ENCODE results near the gene NRG3.

GRCh38 chr10:82319562-82319961, 444.6 kb downstream of the NRG3 start:
- TF ChIP-seq, protein P1, sequence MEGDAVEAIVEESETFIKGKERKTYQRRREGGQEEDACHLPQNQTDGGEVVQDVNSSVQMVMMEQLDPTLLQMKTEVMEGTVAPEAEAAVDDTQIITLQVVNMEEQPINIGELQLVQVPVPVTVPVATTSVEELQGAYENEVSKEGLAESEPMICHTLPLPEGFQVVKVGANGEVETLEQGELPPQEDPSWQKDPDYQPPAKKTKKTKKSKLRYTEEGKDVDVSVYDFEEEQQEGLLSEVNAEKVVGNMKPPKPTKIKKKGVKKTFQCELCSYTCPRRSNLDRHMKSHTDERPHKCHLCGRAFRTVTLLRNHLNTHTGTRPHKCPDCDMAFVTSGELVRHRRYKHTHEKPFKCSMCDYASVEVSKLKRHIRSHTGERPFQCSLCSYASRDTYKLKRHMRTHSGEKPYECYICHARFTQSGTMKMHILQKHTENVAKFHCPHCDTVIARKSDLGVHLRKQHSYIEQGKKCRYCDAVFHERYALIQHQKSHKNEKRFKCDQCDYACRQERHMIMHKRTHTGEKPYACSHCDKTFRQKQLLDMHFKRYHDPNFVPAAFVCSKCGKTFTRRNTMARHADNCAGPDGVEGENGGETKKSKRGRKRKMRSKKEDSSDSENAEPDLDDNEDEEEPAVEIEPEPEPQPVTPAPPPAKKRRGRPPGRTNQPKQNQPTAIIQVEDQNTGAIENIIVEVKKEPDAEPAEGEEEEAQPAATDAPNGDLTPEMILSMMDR (IDR thresholded peaks at IDR 0.05; ENCODE audit: low read depth, low read length, poor library complexity, severe bottlenecking), result no peak
- TF ChIP-seq EZH2phosphoT487 (IDR thresholded peaks at IDR 0.05; ENCODE audit: borderline replicate concordance, low read length), result no peak

Data from DOHH2 (cell line).